ENCODE results near the gene XPO1.
A peak's percentile ranks its signal among the peaks of the same experiment; 100 is the strongest.
"Not testable (repeated sequence)": the region's sequence is repeated elsewhere in the genome, so short reads cannot be mapped to it uniquely, and the experiment has no call there.

XPO1 gene

GRCh38 chr2:61538200-61538919 lies at the start of gene XPO1:
TSS of gene XPO1 (minus strand) at chr2:61538356. CDS start at chr2:61533897, 4,459 bp downstream.
- DNase-seq = peak; percentile 97

- DNase-seq = not testable (repeated sequence)
These were observed 48.8 kb upstream of the XPO1 start for GRCh38 chr2:61586928-61587327.

GRCh38 chr2:61585383-61585782 lies 47.2 kb upstream of the XPO1 start:
- DNase-seq = no peak

GRCh38 chr2:61584368-61584767 lies 46.2 kb upstream of the XPO1 start:
- not testable (repeated sequence) for DNase-seq

- DNase-seq = no peak
These were observed 44.0 kb upstream of the XPO1 start for GRCh38 chr2:61582165-61582564.

- no peak for DNase-seq
These were observed 43.6 kb upstream of the XPO1 start for GRCh38 chr2:61581716-61582115.

- no peak for DNase-seq
These were observed 37.3 kb upstream of the XPO1 start for GRCh38 chr2:61575447-61575859.

GRCh38 chr2:61566566-61566965 lies 28.4 kb upstream of the XPO1 start:
- no peak for DNase-seq

GRCh38 chr2:61562615-61563014 lies 24.5 kb upstream of the XPO1 start:
- no peak for DNase-seq

- DNase-seq = no peak
These were observed 20.0 kb upstream of the XPO1 start for GRCh38 chr2:61558160-61558559.

- no peak for DNase-seq
These were observed 19.2 kb upstream of the XPO1 start for GRCh38 chr2:61557381-61557780.

GRCh38 chr2:61554604-61555003 lies 16.4 kb upstream of the XPO1 start:
- DNase-seq = no peak

GRCh38 chr2:61550375-61551209 lies 12.4 kb upstream of the XPO1 start:
- DNase-seq = no peak

GRCh38 chr2:61549546-61549945 lies 11.4 kb upstream of the XPO1 start:
- DNase-seq = no peak

- DNase-seq = no peak
These were observed 4.9 kb upstream of the XPO1 start for GRCh38 chr2:61543062-61543461.

- DNase-seq = not testable (repeated sequence)
These were observed 2.0 kb upstream of the XPO1 start for GRCh38 chr2:61540167-61540566.

- peak; percentile 12 for DNase-seq
These were observed 864 bp upstream of the XPO1 start for GRCh38 chr2:61538920-61539520.

- DNase-seq = no peak
These were observed 281 bp downstream of the XPO1 start for GRCh38 chr2:61537950-61538199.

- peak; percentile 28 for DNase-seq
These were observed 743 bp downstream of the XPO1 start for GRCh38 chr2:61537277-61537949.

- DNase-seq = peak; percentile 81
These were observed 1.4 kb downstream of the XPO1 start for GRCh38 chr2:61536572-61537276.

GRCh38 chr2:61536180-61536571 lies 2.0 kb downstream of the XPO1 start:
- no peak for DNase-seq

GRCh38 chr2:61535449-61535848 lies 2.7 kb downstream of the XPO1 start:
- no peak for DNase-seq

GRCh38 chr2:61534926-61535325 lies 3.2 kb downstream of the XPO1 start:
- DNase-seq = no peak

Data from activated effector memory CD4-positive, alpha-beta T cell treated with Interleukin-2 at 50 U/mL for 16 hours (primary cell).